ENCODE measurements around the gene ZBP1.

The ZBP1 gene

DNA sequence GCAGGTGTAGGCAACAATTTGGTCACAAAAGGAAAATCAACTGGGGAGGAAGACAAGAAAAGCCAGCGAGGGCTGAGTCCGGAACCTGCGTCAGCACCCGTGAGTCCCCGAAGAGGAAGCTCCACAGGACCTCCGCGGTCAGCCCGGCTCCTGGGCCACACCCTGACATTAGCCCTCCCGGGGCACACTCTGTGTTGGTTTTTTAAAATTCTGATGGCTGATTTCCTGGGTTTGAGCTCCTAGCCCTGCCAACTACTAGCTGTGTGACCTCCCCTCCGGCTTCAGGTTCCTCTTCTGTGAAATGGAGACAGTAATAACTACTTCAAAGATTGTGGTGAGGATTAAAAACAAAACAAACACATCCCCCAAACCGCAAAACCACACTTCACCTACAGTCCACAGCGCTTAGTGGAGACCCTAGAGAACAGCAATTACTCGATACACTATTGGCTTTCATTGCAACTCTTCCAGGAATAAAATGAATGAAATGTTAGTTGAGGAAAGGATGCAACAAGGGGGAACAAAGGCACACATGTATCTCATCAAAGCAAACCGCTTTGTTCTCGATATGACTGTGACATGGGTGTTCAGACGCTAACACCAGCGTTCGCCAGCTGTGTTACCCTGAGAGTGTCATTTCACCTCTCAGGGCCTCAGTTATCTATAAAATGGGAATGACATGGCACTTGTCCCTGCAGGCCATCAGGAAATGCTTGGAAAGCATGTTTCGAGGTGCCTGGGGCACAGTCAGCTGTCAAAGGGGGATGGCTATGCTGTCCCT is 985 bp downstream of the ZBP1 start:
- peak in 1 of 2 donors; percentile 44 for DNase-seq (ENCODE audit: low read depth in 1 of 2, low spot score in 1 of 2)

DNA sequence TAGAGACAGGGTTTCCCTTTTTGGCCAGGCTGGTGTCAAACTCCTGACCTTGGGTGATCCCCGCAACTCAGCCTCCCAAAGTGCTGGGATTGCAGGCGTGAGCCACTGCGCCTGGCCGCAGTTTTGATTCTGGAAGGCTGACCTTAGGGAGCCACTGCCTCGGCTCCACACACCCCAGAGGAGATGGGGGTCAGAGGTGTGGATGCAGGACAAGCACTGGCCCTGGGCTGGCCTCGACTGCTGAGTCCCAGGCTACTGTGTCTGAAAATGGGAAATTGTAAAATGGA is 1.5 kb downstream of the ZBP1 start:
- DNase-seq (ENCODE audit: low read depth in 1 of 2, low spot score in 1 of 2) = no peak

DNA sequence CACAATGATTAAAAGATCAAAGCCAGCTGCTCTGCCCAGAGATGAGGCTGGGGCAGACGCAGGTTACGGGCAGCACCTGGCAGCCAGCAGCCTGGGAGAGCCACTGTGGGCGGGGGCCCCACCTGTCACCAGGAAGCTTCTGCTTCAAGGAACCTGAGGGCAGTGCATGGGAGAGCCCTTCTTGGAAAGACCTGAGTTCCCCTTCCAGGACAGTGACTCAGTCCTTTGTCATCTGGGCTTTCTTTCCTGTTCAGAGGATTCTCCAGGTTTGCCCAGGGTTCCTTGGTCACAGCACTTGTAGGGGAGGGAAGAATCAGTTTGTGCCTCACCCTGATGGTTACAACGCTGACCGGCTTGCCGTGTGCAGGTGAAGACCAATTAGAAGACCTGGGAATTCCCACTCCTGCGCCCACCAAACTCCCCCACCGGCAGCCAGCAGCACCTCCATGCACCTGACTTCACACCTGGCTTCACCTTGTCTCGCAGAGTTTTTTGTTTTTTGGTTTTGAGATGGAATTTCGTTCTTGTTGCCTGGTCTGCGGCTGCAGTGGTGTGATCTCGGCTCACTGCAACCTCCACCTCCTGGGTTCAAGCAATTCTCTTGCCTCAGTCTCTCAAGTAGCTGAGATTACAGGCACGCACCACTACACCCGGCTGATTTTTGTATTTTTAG is 2.0 kb downstream of the ZBP1 start:
- no peak for DNase-seq (ENCODE audit: low read depth in 1 of 2, low spot score in 1 of 2)

DNA sequence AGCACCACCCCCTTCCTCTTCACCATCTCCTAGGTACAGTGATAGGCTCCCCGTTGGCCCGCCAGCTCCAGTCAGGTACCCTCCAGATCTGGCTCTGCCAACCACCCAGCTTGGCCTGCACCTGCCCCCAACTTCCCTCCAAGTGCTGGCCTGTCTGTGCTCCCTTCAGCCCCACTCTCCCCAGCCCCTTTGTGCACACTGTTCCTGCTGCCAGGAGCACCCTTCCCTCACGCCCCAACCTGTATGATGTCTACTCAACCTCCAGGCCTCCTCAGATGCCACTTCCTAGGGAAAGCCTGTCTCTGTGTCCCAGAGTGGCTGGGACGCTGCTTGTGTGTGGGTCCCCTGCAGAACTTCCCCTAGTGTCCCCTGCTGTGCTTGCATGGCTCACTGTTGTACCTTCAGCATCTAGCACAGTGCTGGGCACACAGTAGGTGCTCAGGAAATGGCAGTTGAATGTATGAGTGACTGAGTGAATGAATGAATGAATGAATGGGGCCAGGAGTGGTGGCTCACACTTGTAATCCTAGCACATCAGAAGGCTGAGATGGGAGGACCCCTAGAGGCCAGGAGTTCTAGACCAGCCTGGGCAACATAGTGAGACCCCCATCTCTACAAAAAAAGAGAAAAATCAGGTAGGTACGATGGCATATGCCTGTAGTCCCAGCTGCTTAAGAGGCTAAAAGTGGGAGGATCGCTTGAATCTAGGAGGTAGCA is 3.0 kb downstream of the ZBP1 start:
- no peak for DNase-seq (ENCODE audit: low read depth in 1 of 2, low spot score in 1 of 2)

DNA sequence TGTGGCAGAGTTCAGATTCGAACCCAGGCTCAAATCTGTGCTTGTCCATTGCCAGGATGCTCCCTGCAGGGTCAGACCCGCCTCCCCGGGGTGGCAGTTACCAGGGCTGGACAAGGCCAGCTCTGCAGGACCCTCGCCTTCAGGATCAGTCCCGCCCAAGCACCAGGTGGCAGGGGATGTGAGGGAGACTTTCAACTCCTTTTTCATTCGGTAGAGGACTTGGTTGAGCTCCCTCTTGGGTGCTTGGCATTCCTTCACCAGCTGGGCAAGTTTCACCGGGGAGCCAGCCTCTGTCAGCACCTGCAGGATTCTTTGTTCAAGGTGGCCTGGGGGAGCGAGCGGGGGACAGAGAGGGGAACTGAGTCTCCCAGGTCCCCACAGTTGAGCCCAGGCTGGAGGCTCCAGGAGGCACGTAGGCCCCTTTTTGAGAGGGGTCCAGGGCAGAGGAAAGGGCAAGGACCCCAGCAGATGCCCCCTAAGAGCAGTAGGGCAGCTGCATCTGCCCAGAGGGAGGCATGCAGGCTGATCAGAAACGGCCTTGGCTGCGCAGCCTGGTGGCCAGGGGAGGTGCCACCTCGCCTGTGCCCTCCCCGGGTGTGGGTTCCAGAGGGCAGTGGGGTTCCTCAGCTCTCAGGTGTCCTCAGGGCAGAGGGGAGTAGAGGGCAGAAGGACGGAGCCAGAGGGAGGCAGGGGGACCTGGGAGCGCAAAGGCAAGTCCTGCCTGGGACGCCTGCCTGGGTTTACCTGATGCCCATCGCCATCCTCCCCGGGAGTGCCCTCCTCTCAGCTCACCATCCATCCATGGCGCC is 3.9 kb downstream of the ZBP1 start:
- no peak for DNase-seq (ENCODE audit: low read depth in 1 of 2, low spot score in 1 of 2)

DNA sequence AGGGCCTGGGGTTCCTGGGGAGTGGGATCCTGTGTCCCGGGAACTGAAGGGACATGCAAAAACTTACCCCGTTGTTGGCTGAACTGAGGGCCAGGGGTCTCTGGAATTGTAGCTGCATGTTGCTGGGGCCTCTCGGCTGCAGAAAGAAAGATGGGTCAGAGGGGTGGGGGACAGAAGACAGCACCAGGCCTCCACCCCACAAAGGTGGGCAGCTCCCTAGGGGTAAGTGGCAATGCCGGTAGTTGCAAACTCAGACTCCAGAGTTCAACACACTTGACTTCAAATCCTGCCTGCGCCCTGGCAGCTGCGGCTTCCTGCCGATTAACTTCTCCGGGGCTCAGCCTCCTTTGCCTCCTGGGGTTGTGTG is 4.8 kb downstream of the ZBP1 start:
- DNase-seq (ENCODE audit: low read depth in 1 of 2, low spot score in 1 of 2) = no peak

DNA sequence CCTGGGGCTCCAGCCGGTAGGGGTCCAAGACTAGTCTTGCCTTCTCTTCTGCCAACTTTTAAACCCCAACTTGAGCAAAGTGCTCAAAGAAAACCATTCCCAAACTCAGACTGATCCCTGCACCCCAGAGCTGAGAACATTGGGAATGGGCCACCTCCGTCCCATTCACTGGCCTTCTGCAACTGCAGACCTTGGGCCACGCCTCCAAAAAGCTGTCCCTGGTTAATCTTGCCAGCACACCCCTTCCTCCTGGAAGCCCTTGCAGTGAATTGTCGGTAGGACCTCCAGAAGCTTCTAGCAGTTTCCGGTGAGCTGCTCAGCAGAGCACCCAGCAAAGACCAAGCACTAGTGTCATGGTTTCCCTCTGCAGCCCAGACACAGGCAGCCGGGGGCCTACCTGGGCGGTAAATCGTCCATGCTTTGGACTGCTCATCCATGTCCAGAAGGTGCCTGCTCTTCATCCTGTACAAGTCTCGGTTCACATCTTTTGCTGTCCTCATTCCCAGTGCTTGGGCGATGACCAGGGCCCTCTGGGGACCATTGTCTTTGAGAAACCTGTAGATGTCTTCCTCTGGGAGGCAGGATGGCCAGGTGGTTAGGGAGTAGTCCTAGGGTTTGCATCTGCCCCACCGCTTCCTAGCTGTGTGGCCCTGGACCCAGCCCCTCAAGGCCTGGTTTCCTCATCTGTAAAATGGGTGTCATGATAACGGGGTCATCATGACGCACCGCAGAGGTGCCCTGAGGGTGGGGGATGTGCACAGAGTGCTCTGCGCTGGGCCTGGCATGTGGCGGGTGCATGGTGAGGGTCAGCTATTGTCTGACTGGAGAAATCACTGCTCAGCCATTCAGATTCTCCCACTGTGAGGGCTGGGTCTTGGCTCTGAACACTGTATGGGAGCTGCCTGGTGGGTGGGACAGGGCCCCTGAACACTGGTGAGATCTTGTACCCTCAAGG is 5.5 kb downstream of the ZBP1 start:
- DNase-seq (ENCODE audit: low read depth in 1 of 2, low spot score in 1 of 2) = no peak

DNA sequence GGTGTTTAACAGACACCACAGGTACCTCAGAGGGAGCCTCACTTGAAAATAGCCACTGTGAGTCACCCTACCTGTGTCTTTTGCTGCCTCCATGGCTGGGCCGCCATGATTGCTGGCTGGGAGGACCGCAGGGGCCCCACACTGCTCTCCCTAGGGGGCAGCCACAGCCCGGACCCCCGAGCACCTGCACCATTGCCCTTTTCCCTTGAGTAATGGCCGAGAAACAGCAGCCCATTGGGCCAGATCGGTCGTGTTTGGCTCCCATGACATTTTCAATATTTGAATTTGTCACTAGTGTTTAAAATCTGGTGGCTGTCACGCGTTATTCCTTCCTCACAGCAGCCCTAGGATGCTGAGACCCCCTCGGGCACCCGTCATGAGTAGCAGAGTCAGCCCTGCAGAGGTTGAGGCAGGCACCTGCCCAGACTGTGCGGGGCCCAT is 6.7 kb downstream of the ZBP1 start:
- no peak for DNase-seq (ENCODE audit: low read depth in 1 of 2, low spot score in 1 of 2)

DNA sequence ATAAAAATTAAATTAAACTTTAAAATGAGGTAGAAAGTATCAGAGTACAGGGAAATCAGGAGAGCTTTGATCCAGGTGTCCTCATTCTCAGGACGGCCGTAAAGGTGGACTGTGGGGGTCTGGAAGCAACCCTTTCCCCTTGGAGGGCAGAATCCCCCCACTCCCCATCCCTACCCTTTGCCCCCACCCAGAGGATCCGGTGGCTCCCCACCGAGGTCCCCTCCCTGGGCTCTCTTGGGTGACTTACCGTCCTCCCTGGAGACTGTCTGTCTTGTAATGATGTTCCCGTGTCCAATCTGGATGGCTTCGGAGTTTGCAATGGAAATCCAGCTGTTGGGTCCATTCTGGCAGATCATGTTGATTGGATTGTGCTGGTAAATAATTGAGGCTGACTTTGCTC is 7.3 kb downstream of the ZBP1 start:
- DNase-seq (ENCODE audit: low read depth in 1 of 2, low spot score in 1 of 2) = no peak

DNA sequence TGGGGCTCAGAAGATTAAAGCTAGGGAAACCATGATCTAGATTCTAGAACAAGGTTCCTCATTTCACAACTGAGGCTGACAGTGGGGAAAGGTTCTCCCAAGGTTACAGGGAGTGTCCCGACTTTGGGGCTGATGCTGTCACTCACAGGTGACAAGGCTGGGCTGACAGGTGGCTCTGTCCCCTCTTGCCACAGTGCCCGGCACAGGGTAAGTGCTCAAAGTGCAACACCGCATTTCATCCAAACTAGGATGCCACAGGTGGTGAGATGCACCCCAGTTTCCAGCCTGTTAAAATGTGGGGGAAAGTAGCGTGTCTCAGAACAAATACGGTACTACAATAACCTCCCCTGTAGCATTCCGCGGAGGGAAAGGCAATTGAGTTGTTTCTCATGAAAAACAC is 7.8 kb downstream of the ZBP1 start:
- no peak for DNase-seq (ENCODE audit: low read depth in 1 of 2, low spot score in 1 of 2)

DNA sequence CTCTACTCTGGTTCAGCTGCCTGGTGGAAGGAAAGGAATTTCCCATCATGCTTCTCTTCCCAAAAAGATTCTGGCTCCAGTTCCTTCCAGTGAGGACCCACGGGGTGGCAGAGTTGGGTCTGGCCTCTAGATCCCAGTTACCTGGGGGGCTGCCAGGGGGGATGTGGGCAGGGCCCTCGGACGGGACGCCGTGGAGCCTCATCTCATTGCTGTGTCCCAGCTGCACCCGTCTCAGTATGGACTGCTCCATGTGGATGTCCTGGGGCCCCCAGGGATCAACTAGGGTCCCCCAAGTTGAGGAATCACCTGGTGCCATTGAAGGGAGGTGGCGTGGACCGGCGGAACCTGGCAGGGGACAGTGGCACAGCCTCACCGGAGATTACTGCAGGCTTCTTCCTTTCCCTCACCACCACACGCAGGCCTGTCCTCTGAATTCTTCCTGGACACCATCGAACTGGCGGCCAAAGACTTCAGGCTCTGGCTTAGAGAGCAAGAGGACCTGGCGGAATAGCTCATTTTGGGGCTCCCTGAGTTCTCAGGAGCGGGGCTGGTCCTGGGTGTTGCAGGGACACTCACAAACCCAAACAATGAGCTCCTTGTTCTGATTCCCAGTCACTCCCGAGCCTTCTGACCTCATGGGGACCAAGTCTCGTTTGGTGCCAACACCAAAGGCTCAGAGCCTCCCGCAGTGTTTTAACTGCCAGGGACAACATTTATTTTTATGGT is 8.5 kb downstream of the ZBP1 start:
- DNase-seq (ENCODE audit: low read depth in 1 of 2, low spot score in 1 of 2) = no peak

DNA sequence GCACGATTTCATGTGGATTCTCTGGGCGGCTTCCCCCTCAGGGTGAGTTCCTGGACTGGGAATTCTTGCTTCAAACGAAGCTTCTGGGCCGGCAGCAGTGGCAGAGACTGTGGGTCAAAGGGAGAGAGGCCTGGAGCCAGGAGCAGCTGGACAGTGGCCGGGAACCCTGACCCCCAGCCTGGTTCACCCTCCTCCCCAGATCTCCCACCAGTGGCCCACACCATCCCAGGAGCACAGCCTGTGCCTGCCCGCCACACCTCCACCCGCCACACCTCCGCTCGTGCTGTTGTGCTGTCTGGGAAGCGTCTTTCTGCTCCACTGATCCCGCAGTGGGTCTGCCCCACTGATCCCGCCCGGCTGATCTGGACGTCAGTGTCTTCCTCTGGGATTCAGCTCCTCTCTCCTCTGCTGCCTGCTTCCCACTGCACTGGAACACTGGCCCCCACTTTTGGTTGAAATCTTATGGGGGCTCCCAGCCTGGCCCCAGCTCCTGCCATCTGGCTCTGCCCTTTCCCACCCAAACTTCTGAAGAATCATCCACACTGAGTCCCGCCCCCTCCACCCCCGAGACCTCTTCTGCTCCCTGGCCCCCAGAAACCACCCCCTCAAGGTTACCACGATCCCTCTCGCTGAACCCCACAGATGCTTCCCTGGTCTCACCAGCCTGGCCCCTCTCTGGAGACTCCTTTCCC is 9.8 kb downstream of the ZBP1 start:
- DNase-seq (ENCODE audit: low read depth in 1 of 2, low spot score in 1 of 2) = no peak

DNA sequence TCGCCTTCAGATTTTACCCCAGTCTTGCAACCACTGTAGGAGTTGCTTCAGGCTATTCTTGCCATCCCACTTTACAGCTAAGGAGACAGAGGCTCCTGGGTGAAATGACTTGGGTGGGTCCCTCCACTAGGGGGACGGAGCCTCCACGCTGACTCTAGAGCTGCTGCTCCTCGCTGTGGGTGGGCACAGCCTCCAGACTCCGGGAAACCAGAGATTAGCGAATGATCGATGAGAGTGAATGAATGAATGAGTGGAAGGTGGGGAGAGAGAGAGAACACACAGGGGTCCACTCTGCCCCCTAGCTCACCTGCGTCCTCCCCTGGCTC is 10.4 kb downstream of the ZBP1 start:
- no peak for DNase-seq (ENCODE audit: low read depth in 1 of 2, low spot score in 1 of 2)

DNA sequence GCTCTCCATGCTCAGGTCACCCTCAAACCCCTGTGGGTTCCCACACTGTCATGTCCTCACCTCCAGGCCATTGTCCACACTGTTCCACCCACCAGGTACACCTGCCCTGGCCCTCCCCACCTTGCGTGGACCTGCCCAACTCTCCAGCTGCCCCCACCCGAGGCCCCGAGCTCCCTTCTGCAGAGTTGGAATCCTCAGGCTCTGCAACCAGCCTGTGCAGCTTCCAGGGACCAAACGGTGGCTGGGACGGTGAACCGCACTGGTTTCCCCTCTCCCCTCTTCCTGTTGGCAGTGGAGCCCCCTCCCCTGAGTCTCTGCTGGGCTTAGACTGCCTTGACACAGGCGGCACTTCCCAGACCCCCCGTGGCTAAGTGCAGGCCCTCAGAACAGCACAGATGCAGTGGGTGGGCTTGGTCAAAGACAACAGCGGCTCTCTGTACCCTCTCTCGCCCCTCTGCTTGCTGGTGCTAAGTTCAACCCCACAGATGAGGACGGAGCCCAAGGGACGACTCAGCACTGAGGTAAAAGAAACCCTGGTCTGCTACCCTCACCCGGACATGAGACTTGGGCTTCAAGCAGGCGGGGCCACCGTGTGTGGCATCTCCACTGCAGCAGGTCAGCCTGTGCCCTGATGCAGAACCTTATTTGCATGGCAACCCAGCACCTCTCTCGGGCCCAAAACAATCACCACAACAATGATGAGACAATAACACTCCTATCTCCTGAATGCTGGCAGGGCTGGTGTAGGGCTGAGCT is 11.0 kb downstream of the ZBP1 start:
- DNase-seq (ENCODE audit: low read depth in 1 of 2, low spot score in 1 of 2) = no peak

DNA sequence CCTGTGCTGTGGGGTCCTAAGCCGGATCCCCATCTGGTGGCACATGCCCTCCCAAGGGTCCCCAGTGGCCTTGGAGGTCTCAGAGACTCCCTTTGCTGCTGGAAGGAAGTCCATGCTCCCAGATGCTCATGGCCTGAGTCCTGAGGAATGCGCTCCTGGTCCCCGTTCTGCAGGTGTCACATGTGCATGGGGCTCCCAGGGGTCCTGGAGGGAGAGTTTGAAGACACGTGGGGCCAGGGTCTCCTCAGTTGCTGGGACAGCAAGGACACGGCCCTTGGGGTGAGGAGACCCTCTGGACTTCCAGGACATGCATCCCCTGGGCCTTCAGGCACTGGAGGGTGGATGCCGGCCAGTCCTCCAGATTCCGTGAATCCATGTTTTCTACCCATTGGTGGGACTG is 11.7 kb downstream of the ZBP1 start:
- no peak for DNase-seq (ENCODE audit: low read depth in 1 of 2, low spot score in 1 of 2)

DNA sequence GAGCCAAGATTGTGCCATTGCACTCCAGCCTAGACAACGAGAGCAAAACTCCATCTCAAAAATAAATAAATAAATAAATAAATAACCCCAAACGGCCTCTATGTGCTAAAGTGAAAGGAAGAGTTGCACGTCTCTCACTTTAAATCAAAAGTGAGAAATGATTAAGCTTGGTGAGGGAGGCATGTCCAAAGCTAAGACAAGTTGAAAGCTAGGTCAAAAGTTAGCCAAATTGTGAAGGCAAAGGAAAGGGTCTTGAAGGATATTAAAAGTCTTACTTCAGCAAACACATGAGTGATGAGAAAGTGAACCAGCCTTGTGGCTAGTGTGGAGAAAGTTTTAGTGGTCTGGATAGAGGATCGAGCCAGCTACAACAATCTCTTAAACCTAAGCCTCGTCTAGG is 14.3 kb downstream of the ZBP1 start:
- DNase-seq (ENCODE audit: low read depth in 1 of 2, low spot score in 1 of 2) = no peak

DNA sequence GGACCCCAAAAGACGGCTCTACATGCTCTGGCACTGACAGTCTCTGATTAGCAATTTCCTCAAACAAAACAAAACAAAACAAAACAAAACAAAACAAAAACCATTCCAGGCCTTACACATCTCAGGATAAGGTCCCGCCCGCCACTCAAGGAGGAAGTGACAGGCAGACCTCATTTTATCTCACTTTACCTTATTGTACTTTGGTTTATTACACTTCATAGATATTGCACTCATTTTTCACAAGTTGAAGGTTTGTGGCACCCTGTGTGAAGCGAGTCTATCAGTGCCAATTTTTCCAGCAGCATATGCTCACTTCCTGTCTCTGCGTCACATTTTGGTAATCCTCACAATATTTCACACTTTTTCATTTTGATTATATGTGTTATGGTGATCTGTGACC is 15.2 kb downstream of the ZBP1 start:
- DNase-seq (ENCODE audit: low read depth in 1 of 2, low spot score in 1 of 2) = no peak

DNA sequence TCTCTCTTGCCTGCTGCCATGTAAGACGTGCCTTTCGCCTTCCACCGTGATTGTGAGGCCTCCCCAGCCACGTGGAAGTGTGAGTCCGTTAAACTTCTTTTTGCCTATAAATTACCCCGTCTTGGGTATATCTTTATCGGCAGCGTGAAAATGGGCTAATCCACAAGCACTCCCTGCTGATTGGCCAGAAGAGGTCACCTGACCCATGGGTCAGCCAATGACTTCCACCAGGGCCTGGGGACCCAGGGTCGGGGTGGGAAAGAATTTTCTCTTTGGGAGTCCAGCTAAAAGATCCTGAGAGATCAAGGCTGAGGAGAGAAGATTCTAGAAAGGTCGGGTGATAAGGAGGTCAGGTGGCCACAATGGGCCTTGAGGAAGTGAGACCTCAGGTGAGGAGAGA is 17.1 kb downstream of the ZBP1 start:
- DNase-seq (ENCODE audit: low read depth in 1 of 2, low spot score in 1 of 2) = no peak

DNA sequence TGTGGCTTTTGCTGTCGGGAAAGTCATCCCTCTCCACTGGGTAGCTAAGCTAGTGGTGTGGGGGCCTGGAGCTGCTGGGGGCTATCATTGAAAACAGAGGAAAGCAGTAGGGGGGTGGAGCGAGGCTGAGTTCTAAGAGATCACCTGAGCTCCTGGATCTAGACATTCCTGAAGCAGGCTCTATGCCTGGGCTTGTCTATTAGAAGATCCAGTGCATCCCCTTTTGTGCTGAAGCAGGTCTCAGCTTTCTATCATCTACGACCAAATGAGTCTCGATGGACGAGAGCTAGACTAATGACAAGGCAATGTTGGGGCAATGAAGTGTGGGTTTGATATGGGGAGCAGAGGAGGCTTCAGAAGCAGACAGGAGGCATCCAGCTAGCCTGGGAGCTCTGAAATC is 18.5 kb downstream of the ZBP1 start:
- DNase-seq (ENCODE audit: low read depth in 1 of 2, low spot score in 1 of 2) = no peak

All from activated T-helper 1 cell treated with anti-CD3 and anti-CD28 coated beads, Interleukin-2, amount 50 U/mL, for 16 hours (primary cell).